SHP77 treated with DMSO at 0.1 percent for 48 hours (cell line): ENCODE measurements around the gene LHX1.

Source experiments
- DNase-seq: peaks from one replicate; lab custom pipeline; 2025; lab: John Stamatoyannopoulos, UW

LHX1 gene

DNA sequence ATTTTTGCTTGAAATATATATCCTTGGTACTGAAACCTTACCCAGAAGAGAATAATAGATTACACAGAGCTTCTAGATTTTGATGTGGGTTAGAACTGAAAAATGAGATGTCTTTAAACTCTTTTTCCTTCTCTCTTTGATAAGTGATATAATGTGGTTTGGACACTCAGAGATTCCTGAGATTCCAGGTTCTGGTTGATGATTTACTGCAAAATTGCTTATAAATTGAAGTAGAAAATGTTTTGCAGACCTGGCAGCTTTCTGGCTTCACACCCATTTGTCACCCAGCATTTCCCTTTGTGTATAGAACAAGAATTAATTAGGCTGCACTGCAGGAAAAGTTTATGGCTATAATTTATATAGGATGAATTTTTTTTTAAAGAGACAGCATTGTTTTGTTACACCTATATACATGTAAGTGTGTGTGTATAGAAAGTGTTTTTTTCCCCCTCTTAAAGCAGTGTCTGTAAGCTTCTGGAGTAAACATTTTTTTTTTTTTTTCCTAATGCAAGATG, 35.0 kb downstream of the LHX1 start:
- no peak for DNase-seq

DNA sequence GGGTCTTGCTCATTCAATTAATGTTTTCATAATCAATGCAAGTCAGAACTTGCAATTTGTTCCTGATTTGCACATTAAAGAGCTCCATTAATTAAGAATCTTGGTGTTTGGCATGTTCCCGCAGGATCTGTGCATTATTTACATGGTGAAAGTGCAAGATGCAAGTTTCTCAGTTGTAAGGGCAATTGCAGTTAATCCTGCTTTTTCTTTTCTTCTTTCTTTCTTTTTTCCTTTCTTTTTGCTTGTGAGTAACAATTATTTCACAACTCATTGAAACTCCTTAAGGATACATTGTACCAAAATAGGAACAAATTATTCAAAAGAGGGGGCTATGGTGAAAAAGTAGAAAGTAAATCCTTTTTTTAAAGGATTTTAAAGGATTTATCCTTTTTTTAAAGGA, 35.6 kb downstream of the LHX1 start:
- no peak for DNase-seq

DNA sequence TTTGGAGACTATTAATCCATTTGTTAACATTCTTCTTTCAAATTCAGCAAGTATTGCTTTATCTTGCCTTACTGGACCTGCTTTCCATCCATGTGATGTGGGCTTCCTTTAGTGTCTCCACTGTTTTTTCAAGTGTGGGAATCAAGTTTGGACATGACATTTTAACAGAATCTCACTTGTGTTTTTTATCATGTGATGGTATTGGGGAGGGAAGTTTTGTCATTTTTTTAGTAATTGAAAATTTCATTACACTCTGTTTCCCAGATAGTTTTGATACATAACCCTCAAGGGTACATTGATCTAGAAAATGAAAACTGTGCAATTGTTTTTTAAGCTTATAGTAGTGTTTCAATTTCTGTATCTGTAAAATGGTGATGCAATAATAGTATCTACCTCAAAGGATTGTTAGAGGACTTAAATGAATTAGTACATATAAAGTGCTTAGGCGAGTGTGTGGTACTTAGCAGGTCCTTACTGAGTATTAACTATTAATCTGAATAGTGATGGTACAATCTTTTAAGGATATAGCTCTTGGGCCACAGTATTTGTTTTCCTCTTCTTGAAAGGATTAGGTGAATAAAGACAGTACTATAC, 38.7 kb downstream of the LHX1 start:
- no peak for DNase-seq

DNA sequence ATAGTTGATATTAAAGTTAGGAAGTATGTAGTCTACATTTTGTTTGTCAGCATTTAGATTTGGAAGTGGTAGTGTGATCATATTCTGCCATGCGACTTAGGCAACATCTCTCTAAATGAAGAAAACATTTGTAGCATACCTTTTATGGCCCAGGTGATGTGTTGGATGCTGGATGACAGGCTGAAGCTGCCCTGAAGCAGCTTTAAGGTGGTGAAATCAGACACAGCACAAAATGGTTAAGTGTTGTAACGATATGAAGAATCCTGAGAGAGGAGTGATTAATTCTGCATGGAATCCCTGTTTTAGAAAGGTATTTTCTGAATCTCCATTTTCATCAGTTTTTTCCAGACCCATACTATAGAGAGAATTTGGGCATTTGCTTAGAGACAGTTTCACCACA, 39.8 kb downstream of the LHX1 start:
- no peak for DNase-seq

DNA sequence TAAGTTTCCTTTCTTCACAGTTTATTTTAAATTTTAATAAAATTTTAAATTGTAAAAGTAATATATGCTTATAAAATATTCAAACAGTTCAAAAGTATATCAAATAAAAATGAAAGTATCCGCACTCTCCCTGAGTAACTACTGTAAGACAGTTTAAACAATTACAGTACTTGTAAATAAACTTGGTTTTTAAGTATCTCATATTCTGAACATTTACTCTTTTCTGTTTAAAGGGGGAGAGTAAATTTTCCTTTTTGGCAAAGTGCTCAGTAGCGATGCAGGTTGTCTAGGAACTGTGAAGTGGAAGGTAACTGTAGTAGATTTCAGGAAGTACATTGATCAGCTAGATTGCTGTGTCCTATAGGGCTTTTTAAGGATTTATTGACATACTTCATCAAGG, 40.3 kb downstream of the LHX1 start:
- DNase-seq, result no peak

DNA sequence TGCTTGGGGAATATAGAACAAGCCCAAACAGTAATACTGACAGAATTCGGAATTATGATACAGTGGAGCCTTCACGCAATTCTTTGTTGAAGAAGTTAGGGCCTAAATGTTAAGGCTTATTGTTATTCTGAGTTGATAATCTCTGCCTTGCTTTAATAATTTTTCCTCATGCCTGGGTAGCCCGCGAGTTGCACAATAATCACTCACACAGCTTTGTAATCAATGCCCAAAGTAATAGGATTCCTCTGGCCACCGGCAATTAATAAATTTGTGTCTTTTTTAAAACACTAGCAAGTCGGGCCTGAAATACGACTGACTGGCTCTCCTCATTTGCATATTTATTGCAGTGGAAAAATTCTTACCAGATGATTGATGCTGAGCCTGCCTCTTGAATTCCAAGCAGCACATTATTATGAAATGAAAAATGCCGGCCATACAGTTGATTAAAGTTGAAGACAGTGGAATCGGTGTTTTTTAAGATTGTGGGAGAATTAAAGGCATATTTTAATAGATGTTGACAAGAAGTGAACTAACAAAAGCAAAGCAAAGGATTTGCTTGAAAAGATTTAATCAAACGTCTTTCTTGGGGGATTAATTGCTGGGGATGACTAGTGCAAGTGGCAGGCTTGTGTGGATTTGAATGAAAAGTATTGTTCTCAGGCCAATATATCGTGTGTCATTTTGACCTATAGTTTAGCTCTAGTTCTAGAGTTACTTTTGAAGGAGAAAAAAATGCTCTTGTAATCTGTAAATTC, 41.7 kb downstream of the LHX1 start:
- DNase-seq, result no peak

DNA sequence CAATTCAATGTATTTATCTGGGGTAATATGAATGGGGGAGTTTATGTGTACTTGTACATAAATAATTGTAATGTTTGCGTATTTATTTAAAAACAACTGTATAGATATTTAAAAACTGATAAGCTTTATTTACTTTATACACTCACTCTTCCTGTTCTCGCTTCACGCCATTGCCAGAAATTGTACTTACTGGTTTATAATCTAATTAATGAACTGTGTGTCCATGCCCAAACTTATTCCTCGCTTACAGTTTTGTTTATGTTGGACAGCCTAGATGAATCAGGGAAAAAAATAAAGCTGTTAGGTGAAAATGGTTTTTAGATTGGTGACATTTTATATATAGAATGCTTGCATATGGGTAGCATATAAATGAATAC, 42.3 kb downstream of the LHX1 start:
- no peak for DNase-seq

DNA sequence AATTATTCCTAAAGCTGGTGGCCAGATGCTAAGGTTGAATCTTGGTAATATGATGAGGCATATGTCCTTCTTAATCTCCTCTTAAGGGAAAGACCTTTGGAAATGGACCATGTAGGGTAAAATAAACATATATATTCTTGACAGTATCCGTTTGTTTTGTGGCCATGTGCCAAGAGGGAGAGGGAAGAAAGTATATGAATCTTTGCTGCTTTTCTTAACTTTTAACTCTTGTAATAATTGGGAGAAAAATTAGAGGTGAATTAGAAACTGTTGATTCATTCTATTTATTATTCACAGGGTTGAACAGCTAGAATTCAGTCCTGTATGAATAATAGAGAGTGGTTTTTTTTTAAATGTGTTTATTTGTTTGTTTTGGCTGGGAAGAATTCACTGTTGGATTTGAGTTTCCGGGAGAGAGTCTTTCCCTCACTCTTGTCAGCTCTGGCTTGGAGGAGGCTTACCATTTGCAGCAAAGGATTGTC, 43.0 kb downstream of the LHX1 start:
- DNase-seq, result no peak

DNA sequence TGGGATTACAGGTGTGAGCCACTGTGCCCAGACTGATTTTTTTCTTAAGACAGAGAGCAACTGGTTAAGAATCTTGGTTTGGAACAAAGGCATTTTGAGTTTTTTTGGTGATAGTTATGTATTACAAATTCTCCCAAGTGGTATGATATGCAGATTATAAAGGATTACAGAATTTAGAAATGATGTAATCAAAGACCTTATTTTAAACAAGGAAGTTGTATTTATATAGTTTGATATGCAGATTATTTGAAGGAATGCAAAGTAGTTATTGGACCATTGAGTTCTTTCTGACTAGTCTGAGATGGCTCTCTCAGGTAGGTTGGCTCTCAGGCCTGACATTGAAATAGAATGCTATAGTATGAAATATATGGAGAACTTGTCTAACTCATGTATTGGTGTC, 46.3 kb downstream of the LHX1 start:
- no peak for DNase-seq

DNA sequence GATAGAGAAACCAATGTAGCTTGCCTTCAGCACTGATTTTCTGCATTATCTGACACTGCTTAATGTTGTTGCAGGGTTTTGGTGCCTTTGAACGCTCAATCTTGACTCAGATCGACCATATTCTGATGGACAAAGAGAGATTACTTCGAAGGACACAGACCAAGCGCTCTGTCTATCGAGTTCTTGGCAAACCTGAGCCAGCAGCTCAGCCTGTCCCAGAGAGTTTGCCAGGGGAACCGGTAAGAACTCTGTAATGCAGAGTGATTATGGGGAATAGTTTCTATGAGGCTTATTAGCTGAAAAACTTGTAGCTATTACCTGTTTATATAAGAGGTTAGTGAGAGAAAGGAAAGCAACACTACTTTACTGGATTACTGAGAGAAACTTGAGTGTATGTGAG, 51.9 kb downstream of the LHX1 start:
- no peak for DNase-seq

DNA sequence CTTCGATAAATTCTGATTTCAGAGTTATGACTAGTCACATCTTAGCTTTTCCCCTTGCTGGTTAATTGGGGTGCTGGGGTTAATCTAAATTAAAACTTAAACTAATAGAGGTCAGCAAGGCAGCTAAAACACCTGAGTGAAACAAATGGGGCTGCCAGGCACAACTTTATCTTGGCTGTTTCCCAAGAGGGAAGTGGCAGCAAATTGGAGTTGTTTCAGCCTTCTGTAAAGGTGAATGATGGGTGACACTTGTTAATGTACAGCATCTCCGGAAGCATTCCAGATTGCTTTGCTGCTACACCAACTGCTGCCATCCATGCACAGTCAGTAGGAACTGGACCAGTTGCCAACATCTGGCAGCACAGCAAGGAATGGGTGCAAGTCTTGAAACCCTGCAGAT, 55.4 kb downstream of the LHX1 start:
- DNase-seq, result no peak

DNA sequence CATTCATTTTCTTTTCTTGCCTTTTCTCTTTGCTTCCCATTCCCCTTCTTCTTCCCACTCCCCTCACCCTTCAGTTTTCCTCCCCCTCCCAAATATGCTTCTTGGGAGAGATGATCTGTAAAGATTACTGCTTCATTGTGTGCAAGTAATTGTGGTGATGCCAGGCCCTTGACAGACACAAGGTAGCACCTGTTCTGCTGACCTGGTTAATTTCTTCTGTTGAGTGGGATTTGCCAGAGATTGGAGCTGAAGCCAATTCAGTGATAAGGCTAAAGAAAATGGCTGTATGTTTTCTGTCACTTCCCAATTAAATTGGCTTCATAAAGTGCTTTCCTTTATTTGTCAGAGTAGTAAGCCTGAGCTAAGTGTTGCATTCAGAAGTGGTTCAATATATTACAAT, 56.0 kb downstream of the LHX1 start:
- no peak for DNase-seq
